ELR (cell line): Measurements from ENCODE around the gene PRG3.
"Not testable (repeated sequence)": the region's sequence is repeated elsewhere in the genome, so short reads cannot be mapped to it uniquely, and the experiment has no call there.

Experiments
- DNase-seq: peaks from one replicate; pipeline ENCODE4 v3.0.0-alpha.2; 2015; ENCODE audit warnings: low read depth

PRG3 gene

DNA sequence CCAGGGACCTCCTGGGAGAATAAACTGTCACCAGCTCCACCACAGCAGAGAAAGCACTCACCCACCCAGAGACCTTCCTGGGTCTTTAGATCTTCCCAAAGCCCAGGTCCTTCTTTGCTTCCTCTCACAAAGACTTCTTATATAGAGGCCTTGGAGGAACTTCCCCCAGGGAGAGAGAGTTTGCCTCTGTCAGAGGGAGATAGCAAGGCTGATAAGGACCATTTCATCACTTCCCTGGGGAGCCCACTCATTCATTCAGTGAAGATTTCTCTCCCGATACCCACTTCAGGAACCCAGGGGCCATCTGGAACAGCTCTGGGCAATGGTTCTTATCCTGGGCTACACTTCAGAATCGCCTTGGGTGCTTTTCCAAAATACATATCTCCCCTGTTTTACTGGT, 9.6 kb upstream of the PRG3 start, which contains the start of gene PRG2:
PRG2 (minus strand) TSS at position 116 of the 400 bp plus-strand sequence. CDS start 706 bp downstream, outside the sequence.
- DNase-seq = no peak

DNA sequence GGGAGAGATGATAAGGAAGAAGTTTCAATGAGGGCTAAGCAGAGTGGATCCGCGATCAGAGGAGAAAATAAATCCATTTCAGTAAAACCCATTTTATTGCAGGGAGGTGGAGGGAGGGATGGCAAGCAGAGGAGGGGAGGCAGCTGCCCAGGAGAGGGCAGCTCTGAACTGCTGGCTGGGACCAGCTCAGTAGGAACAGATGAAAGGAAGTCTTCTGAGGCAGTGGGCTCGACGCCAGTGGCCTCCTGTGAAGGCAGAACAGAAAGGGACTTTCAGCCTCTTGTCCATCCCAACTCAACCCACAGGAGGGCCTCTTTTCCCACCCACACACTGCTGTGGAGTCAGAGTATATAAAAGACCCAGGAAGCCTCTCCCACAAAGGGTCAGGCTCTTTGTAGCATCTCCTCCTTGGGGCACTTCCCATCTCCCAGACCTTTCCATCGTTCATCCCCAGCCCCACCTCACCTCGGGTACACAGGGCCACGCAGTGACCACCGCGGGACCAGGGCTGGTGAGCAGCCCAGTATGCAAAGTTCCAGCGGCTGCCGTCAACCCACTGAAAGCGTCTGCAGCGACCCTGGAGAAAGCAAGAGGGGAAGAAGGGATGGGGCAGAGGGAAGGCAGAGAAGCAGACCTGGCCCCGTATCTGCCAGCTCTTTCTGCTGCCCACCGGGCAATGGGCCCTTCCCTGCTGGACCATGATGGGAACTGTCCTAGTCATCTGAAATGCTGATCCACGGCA, 6.5 kb upstream of the PRG3 start:
- no peak for DNase-seq

DNA sequence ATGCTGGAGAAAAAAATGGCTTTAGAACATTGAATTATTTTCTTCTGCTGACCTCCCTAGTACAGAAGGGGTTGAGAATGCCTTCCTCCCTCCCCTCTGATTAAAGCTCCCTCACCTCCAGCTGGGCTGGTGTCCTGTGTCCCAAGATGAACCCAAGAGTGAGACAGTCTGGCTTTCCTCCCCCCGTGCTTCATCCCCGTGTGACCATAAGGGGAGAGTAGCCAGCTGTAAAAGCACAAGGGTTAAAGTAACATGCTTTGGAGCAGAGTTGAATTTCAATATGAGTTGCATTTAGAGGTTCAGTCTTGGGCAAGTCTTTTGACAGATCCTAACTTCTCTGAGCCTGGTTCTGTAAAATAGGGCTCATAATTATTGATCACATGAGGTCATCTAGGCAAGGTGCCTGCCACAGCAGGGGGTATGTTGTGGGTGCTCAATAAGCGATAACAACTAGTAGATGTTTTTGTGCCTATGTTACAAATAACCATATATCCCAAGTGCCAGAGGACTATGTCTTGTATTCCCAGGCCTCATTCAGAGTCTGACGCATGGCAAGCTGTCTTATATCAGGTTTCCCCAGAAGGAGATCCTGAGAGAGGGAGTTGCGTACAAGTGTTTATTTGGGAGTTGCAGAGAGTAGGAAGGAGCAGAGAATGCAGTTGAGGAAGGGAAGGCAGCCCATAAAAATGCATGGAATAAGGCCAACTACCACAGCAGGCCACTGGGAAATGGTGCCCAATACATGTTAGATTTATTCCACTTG, 5.4 kb upstream of the PRG3 start:
- DNase-seq = no peak

DNA sequence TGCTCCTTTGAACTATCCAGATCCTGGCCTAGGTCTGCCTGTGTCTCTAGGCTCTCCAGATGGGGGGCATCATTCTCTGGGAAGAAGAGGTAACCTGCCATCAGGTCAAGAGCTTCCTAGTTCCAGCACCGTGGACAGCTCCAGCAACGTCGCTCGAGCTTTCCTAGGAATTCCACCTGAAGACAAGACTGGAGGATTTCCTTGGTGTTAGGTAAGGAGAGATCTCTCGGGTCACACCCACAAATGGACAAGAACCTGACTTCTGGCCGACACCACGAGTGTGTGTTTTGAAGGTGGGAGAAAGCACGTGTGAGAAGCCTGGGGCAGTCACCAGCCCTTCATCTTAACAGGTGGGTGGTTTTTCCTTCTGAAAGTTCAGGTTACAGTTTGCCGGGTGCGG, 1.2 kb downstream of the PRG3 start:
- peak; percentile 36 for DNase-seq

DNA sequence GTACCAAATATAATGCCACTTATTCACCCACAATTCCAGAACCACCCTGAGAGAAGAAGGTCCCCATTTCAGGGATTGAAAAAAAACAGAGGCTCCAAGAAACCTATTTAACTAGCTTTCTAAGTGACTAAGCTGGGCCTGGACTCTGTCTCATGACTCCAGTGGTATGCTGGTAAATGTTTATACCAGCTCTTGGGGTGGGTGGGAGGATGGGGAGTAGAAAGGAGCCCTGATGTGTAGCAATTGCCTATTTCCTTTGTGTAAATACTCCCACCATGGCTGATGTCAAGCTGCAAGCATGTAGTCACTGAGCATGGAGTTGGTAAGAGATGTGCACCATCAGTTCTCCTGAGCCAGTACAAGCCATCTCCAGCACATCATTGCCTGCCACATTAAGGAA, 2.8 kb downstream of the PRG3 start:
- DNase-seq = no peak

DNA sequence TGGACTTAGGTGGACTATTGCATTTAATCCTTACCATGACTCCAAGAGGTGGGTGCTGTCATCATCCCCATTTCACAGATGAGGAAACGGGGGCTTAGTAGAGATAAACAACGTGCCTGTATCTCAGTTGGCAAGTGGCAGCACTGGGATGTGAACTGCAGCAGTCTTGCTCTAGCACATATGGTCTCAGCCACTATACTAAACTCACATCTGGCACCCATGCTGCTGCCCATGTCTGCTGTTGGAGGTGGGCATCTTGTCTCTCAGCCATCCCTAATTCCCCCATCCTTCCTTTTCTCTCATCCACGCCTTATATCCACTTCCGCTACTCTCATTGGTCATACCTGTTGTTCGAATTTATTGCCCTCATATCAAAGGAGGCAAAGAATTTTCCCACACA, 3.8 kb downstream of the PRG3 start:
- peak; percentile 10 for DNase-seq

DNA sequence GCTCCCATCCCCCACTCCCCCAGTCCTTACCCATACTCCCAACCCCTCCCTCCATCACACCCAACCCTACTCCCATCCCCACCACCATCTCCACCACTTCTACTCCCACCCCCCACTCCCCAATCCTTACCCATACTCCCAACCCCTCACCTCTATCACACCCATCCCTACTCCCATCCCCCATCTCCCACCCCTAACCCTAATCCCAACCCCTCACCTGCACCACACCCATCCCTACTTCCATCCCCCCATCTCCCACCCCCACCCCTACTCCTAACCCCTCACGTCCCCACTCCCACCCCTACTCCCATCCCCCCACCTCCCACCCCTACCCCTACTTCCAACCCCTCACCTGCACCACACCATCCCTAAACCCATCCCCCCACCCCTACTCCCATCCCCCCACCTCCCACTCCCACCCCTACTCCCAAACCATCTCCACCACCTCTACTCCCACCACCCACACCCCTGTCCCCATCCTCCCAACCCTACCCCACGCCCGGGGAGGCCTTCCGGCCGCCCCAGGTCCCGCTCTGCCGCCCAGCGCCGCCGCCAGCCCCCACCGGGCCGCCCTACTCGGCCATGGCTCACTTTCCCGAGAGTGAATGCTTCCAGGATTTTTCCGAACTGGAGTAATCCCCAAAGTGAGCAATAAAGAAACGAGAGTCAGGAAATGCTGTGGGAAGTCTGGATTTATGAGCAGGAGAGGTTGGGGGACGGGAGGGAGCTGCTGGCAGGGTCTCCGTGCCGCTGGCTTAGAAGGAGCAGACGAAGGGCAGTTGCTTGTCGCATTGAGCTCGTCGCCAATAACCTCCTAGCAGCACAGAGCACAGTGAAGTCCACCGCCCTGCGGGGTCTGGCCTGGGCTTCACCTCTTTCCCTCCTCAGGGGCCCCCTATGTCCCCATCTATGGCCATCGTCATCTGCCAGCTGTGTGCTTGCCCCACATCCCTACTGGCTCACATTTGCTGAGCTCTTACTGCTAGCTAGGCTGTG, 4.6 kb downstream of the PRG3 start:
- no peak for DNase-seq

DNA sequence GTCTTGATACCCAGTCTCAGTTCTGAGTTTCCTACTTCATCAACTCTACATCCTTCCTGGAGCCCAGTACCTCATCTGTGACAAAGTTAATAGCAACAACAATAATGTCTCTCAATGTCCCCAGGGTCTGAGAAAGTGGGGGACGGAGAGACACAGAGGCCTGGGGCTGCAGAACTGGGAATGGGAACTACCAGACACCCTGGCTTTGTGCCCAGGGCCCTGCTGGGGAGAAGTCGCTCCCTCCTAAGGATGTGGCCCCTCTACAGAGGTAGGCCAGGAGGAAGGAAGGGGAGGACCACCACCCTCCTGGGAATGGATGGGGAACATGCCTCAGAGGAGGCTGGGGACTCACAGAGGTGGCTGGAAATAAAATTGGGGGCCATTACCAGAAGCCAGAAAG, 5.5 kb downstream of the PRG3 start:
- no peak for DNase-seq

DNA sequence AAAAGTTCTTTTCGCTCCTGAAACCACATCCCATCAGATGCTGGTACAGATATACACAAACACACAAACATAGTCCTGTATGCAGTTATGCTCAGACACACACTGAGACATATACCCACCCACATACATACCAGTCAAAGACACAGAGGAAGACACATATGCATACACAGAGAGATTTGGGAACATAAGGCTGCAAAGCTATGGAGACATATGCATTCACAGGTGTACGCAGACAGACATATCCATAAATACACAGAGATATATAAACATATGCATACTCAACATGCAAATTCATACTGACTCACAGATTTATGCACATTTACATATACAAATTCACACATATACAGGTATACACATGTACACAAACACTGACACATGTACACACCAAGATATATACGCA, 6.0 kb downstream of the PRG3 start:
- no peak for DNase-seq

DNA sequence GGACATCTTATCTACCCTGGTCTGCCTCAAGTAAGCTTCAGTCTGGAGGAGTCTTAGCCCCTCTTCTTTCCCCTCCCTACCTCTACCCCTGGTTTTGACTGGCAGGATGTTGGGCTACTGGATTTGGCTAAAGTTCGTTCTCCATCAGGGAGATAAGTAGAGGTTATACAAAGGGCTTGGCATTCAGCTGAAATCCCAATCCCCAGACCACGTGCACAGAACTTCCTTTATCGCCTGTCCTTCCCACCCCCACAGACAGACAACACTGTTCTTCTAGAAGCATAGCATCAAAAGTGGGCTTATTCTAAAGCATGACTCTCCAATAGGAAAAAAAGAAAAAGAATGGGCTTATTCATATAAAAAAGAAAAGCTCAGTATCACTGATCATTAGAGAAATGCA, 7.8 kb downstream of the PRG3 start:
- DNase-seq = no peak

DNA sequence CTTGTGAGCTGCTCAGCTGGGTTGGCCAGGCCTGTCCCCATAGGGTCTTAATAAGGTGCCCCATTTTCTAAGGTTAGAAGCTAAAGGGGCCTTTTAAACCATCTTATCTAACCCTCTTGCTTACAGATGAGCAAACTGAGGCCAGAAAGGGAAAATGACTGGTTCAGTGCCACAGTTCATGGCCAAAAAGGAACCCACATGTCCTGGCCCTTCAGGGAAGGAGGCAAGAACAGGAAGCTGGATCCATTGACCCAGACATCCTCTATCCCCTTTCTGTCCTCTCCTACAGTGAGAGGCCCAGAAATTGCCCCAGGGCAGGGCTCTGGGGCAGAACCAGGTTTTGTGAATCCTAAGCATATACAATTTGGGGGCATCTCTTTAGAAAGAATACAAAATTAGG, 10.0 kb downstream of the PRG3 start:
- DNase-seq = no peak

DNA sequence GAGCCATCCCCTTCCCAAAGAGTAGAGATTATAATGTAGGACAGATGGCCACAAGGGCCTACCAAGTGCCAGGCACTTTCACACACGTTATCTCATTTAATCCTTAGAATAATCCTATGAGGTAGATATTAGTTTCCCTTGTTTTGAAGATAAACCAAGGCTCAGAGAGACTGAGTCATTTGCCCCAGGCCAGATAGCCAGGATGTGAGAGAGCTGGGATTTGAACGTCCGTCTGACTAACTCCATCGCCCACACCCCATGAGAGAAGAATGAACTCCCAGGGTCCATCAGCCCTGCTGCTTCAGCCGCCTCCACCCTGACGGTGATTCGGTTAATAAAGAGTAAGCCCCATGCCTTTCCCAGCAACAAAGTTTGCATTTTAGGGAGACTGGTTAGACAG, 10.7 kb downstream of the PRG3 start:
- DNase-seq = peak; percentile 97

DNA sequence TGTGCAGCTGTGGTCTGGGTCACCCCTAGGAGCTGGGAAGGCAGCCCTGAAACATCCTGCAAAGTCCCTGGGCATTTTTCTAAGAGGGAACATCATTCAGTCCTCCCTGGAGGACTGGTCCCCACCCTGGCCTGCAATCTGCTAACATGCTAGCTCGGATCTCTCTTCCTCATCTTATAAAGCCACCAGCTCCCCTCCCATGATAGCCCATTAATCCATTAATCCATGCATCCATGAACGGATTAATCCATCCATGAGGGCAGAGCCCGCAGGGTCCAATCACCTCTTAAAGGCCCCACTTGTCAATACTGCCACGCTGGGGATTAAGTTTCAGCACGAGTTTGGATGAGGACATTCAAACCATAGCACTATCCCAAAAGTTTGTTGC, 12.1 kb downstream of the PRG3 start:
- no peak for DNase-seq

DNA sequence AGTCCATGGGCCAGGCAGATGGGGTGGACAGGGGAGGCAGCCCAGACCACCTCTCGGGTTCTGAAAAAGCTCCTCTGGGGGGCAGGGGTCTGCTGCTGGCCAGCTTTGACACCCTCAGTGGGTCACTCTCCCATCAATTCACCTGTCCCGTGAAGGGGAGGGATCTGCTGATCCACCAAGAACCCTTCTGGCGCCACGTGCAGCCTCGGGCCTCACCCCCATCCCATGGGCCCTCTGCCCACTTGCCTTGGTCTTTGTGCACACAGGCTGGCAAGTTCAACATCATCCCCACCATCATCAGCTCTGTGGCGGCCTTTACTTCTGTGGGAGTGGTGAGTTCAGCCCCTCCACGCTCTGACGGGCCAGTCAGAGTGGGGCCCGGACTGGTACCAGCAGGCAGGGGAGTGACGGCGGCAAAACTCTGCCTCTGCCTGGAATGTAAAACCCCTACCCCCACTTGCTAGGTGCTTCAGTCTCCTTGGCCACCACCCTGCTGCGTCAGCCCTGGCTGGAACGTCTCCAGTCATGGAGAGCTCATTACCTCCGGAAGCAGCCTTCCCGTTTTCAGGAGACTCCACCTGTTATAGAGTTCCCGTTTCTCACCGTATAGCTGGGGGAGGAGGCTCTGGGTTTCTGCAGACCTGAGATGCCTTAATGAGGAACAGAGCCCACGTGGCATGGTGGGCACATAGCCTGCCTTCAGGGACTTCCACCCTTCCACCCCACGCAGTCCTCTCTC, 12.7 kb downstream of the PRG3 start:
- no peak for DNase-seq

DNA sequence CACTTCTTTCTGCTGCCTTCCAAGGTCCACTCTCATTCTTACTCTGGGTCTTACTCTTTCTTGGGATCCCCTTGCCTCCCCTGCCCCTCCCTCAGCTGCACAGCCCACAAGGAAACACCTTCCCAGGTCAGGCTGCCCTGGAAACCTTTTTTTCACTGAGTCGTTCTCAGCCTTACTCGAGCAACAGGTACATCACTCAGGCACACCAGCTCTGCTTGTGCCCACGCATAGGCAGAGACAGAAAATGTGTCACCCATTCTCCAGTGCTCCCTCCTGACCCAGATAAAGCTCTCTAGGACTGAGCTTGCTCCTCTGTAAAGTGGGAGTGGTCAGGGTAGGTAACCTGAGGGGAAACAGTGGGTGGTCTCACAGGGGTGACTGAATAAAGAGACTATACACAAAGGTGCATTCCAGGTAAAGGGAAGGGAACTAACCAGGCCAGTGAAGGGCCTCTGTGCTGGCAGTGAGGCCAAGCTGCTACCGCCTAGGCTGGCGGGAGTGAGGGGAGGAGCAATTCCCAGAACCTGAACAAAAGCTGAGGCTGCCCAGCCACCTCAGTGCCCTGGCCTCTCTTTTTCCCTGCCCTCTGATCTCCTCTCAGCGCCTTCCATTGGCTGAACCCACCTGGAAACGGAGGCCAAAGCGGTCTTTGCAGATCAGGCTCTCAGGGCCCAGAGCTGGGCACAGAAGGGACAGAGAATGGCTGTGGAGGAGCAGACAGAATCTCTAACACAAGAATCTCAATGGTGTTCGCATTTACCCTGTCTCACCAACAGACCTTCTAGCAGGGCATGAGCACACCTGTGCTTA, 15.9 kb downstream of the PRG3 start:
- DNase-seq = no peak

DNA sequence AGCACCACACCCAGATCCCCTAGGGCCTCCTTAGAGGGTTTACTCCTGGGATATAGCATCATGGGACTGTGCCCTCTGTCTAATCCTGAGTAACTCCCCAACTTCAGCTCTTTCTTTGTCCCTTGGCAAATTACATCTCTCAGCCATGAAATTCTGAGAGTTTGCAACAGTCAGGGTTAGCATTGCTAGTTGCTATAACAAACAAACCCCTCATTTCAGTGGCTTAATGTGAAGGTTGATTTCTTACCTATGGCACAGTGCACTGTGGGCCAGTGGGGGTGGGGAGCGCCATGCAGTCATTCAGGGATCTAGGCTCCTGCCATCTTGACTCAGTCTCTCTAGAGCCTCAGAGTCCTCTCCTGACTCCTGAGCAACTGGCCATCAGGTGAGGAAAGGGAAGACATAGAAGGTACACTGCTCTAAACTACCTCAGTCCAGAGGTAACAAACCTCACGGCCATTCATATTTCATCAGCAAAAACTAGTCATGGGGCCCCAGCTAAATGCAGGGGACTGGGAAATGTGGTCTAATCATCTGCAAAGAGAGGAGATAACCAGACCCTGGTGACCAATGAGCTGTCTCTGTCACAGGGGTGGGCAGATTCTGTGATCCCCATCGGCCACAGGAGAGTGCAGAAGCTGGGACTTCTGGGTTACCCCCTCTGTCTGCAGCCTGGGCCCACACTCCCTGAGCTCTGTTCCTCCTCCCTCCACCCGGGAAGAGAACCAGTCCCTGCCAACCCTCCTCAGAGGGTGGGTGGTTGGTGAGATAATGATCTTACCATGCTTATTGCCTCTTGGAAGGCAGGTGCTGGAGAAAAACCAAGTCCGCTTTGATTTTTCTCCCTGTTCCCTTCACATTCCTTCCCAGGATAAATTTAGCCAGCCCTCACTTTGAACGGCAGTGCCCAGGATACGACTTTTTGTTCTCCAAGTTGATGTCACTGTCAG, 17.5 kb downstream of the PRG3 start:
- DNase-seq = no peak

DNA sequence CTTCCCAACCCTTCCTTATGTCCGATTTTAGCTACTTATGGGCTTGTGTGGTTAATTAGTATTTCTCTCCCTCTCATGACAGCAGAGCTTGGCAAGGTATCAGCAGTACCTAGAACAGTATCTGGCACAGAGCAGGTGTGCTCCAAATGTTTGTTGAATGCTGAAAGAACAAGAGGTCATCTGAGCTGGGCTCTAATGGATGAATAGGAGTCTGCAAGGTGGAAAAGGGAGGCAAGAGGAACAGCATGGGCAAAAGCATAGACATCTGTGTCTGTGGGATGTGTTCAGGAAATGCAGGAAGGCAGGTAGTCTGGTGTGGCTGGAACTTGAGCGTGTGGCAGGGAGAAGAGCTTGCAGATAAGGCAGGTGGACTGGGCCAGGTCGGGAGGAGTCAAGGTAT, 19.0 kb downstream of the PRG3 start:
- DNase-seq = no peak

DNA sequence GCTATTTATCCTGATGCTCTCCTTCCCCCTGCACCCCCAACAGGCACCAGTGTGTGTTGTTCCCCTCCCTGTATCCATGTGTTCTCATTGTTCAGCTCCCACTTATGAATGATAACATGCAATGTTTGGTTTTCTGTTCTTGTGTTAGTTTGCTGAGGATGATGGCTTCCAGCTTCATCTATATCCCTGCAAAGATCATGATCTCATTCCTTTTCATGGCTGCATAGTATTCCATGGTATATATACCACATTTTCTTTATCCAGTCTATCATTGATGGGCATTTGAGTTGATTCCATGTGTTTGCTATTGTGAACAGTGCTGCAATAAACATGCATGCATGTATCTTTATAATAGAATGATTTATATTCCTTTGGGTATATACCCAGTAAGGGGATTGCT, 19.5 kb downstream of the PRG3 start:
- not testable (repeated sequence) for DNase-seq

DNA sequence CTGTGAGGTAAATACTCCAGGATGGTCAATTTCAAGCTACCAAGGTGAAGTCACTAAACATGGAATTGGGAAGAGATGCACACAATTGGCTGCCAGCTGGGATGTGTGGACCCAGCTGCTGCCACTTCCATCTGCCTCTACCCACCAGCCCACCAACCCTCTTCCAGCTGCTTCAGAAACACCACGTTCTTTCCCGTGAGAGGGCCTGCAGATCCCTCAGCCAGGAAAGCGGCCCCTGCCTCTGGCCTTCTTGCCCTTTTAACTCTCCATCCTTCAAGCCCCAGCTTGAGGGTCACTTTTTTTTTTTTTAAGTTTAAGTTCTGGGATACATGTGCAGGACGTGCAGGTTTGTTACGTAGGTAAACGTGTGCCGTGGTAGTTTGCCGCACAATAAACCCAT, 20.0 kb downstream of the PRG3 start:
- no peak for DNase-seq
